HG02623 (cell line): ENCODE measurements around the gene TXNDC12.
"Not testable (repeated sequence)": the region's sequence is repeated elsewhere in the genome, so short reads cannot be mapped to it uniquely, and the experiment has no call there.

ENCODE experiments used
- ATAC-seq: cut with Tn5 transposase; IDR thresholded peaks from one replicate; pipeline ENCODE4 v1.9.1; 2021; ENCODE audit warnings: moderate library complexity; ENCODE audit not compliant: unreplicated experiment

The TXNDC12 gene

GRCh38 chr1:52049337-52049736, 5.7 kb downstream of the TXNDC12 start:
- not testable (repeated sequence) for ATAC-seq

- ATAC-seq, result not testable (repeated sequence)
Observed at GRCh38 chr1:52045666-52046195, 9.3 kb downstream of the TXNDC12 start.

GRCh38 chr1:52045236-52045635, 9.8 kb downstream of the TXNDC12 start:
- ATAC-seq, result no peak

DNA sequence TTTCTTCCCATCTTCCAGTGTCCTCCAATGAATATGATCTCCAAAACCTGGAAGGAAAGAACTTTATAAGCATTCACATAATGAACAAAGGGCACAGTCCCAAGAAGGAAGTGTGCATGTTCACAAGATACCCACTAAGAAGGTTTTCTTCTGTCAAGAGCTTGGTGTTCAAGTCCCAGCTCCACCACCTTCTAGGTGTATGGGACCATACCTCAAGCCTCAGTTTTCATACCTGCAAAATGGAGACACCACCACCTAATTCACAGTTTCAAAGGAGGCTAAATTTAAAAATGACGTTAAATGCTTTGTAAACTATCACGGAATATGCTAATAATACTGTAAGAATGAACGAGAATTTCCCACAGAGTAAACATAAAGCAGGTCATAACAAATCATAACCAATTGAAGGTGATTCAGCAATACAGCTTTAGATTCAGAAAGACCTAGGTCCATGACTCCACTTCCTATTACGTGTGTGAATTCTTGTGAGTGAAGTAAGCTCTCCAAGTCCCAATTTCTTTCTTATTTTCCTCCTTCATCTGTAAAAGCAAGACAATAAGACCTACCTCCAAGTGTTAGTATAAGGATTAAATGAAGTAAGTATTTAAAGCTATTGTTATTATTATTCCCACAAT, 13.3 kb downstream of the TXNDC12 start:
- ATAC-seq, result no peak

GRCh38 chr1:52037909-52038308, 17.1 kb downstream of the TXNDC12 start:
- no peak for ATAC-seq

DNA sequence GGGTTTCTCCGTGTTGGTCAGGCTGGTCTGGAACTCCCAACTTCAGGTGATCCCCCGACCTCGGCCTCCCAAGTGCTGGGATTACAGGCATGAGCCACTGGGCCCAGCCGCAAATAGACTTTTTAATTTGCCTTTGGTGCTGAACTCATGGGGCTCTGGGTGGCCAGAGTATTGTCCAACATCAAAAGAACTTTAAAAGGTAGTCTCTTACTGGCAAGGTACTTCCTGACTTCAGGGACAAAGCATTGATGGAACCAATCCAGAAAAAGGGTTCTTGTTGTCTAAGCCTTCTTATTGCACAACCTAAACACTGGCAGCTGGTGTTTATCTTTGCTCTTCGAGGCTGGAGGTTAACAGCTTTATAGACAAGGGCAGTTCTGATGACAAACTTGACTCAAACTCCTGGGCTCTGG, 17.6 kb downstream of the TXNDC12 start:
- no peak for ATAC-seq

- no peak for ATAC-seq
Observed at GRCh38 chr1:52034050-52034384, 21.0 kb downstream of the TXNDC12 start.

- peak; percentile 84 for ATAC-seq
Observed at GRCh38 chr1:52033190-52034049, 21.6 kb downstream of the TXNDC12 start, which contains the start of gene KTI12. Gene KTI12, minus strand, starts transcription at chr1:52033810. Its CDS starts 49 bp downstream, at chr1:52033761.

GRCh38 chr1:52032785-52033131, 22.2 kb downstream of the TXNDC12 start:
- ATAC-seq, result no peak

DNA sequence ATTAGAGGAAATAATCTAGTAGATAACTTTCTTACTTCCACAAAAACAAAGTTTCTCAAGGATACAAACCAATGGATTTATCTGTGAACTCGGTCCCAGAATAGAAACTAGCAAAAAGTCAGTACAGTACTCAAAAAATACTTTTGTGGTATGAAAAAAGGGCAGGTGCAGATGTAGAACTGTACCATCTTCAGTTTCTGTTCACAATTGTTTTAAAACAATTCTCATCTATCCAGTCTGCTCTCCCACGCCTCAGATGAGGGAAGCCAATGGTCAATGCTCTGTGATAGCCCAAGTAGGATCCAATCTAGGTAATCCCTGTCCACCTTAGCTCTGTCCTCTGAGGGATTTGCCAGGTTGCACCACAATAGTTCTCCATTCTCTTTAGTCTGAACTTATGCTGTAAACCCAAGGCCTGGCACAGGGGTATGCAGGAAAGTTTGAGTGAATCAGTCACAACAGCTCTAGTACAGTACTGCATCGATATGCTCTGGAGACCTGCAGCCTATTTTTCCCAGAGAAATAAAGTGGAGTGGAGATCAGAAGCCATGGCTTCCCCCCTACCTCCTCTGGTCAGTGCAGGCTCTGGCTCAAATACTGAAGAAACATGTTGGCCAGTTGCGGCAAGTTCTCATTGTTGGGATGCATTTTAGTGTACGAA, 22.7 kb downstream of the TXNDC12 start:
- peak; percentile 33 for ATAC-seq

DNA sequence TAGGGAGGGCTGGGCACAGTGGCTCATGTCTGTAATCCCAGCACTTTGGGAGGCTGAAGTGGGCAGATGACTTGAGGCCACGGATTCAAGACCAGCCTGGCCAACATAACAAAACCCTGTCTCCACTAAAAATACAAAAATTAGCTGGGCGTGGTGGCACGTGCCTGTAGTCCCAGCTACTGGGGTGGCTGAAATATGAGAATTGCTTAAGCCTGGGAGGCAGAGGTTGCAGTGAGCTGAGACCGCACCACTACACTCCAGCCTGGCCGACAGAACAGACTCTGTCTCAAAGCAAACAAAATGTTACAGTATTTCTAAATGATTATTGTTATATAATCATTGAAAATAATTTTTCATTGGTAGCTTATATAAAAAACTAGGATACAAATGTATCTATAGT, 26.2 kb downstream of the TXNDC12 start:
- ATAC-seq, result not testable (repeated sequence)

GRCh38 chr1:52028328-52028727, 26.7 kb downstream of the TXNDC12 start:
- no peak for ATAC-seq

- ATAC-seq, result no peak
Observed at GRCh38 chr1:52026278-52026677, 28.7 kb downstream of the TXNDC12 start.

DNA sequence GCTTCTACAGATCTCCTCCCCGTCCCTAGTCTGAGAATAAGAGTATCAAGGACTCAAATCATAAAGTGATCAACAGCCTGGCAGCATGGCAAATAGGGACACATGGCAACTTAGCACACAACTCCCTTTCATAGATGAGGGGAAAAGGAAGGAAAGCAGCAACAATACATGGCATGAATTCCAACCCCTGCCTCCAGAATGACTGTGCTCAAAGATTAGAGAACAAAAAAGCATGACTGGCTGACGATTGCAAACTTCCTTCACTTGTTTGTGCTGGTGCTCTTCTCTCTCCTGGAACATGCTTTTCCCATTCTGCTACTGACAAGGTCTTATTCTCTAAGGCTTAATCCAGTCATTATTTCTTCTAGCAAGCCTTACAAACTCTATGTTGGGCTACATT, 32.9 kb downstream of the TXNDC12 start:
- no peak for ATAC-seq

- no peak for ATAC-seq
Observed at GRCh38 chr1:52008071-52008809, 46.8 kb downstream of the TXNDC12 start.

- ATAC-seq, result no peak
Observed at GRCh38 chr1:52007215-52008002, 47.6 kb downstream of the TXNDC12 start.

DNA sequence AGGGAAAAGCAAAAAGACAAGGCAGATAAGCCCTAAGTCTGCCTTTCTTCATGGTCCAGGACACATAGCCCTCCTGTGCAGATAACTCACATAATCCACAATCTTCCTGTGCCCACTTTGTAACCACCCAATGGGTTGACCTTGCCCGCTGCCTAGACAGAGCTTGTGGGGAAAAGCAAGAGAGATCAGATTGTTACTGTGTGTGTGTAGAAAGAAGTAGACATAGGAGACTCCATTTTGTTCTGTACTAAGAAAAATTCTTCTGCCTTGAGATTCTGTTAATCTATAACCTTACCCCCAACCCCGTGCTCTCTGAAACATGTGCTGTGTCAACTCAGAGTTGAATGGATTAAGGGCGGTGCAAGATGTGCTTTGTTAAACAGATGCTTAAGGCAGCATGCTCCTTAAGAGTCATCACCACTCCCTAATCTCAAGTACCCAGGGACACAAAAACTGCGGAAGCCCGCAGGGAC, 48.9 kb downstream of the TXNDC12 start:
- not testable (repeated sequence) for ATAC-seq

DNA sequence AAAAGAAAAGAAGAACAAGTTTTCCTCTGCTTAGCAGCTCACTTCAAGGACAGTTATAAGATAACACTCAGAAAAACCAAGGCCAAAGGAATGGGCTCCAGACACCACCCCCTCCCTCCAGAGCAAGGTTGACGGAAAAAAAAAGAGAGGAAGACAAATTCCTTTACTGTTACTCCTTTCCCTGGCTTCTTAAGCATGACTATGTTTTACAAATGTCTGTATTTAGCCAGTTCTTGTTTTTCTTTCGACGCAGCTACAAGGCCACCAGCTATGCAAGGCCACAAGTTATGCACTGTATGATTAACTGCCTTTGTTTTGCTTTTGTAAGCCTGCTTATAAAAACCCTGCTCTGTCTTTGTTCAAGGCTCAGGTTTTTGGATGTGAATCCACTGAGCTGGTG, 49.4 kb downstream of the TXNDC12 start:
- ATAC-seq, result not testable (repeated sequence)

DNA sequence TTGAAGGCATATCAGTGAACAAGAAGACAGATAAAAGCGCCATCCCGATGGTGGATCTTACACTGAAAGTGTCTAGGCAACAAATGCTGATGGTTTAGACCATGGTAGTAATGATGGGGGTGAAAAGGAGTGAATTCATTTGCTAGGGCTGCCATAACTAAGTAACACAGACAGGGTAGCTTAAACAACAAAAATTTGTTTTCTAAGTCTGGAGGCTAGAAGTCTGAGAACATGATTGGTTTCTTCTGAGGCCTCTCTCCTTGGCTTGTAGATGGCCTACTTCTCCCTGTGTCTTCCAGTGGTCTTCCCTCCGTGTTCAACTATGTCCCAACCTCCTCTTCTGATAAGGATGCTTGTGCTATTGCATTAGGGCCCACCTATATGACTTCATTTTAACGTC, 51.1 kb downstream of the TXNDC12 start:
- no peak for ATAC-seq
